HG03432 (cell line): ENCODE measurements around the gene RPS6KL1.
"Not testable (repeated sequence)": the region's sequence is repeated elsewhere in the genome, so short reads cannot be mapped to it uniquely, and the experiment has no call there.

Source experiments
- ATAC-seq: cut with Tn5 transposase; IDR thresholded peaks from one replicate; pipeline ENCODE4 v1.9.1; 2021; ENCODE audit warnings: mild to moderate bottlenecking, moderate library complexity; ENCODE audit not compliant: unreplicated experiment

The RPS6KL1 gene

GRCh38 chr14:74936151-74936550 lies 13.1 kb upstream of the RPS6KL1 start:
- ATAC-seq, result no peak

GRCh38 chr14:74935360-74935680 lies 12.3 kb upstream of the RPS6KL1 start:
- no peak for ATAC-seq

- ATAC-seq, result no peak
Observed at GRCh38 chr14:74934476-74935359, 11.7 kb upstream of the RPS6KL1 start.

- ATAC-seq, result no peak
Observed at GRCh38 chr14:74934041-74934440, 11.0 kb upstream of the RPS6KL1 start.

GRCh38 chr14:74932936-74933335 lies 9.9 kb upstream of the RPS6KL1 start:
- ATAC-seq, result not testable (repeated sequence)

GRCh38 chr14:74932401-74932901 lies 9.4 kb upstream of the RPS6KL1 start:
- ATAC-seq, result no peak

- ATAC-seq, result not testable (repeated sequence)
Observed at GRCh38 chr14:74931744-74932143, 8.7 kb upstream of the RPS6KL1 start.

GRCh38 chr14:74929242-74929641 lies 6.2 kb upstream of the RPS6KL1 start:
- no peak for ATAC-seq

GRCh38 chr14:74927225-74927624 lies 4.2 kb upstream of the RPS6KL1 start:
- no peak for ATAC-seq

GRCh38 chr14:74924061-74924460 lies 1.0 kb upstream of the RPS6KL1 start:
- ATAC-seq, result no peak

GRCh38 chr14:74921987-74922751 lies 891 bp downstream of the RPS6KL1 start:
- ATAC-seq, result no peak

- no peak for ATAC-seq
Observed at GRCh38 chr14:74921053-74921620, 1.9 kb downstream of the RPS6KL1 start.

- no peak for ATAC-seq
Observed at GRCh38 chr14:74920281-74920680, 2.8 kb downstream of the RPS6KL1 start.

GRCh38 chr14:74919421-74920165 lies 3.5 kb downstream of the RPS6KL1 start:
- ATAC-seq, result no peak

GRCh38 chr14:74918380-74918779 lies 4.7 kb downstream of the RPS6KL1 start:
- ATAC-seq, result no peak

- no peak for ATAC-seq
Observed at GRCh38 chr14:74917646-74918081, 5.4 kb downstream of the RPS6KL1 start.

- ATAC-seq, result no peak
Observed at GRCh38 chr14:74917178-74917543, 5.9 kb downstream of the RPS6KL1 start.

GRCh38 chr14:74915826-74916225 lies 7.2 kb downstream of the RPS6KL1 start:
- no peak for ATAC-seq

- no peak for ATAC-seq
Observed at GRCh38 chr14:74915426-74915825, 7.6 kb downstream of the RPS6KL1 start.

GRCh38 chr14:74913986-74914573 lies 9.0 kb downstream of the RPS6KL1 start:
- no peak for ATAC-seq
